GM12864 (cell line): ENCODE measurements around the gene PNPLA2.

Experiments used
- DNase-seq: peaks from one replicate; pipeline ENCODE4 v3.0.0-alpha.2; 2011; ENCODE audit warnings: low read depth
- H3K4me3 ChIP-seq: 2 replicates; pipeline ENCODE4 v1.5.1; 2011; ENCODE audit warnings: mild to moderate bottlenecking, low read depth, low read length, control low read depth
- TF ChIP-seq, protein P1 (sequence below): IDR thresholded peaks from 2 replicates; pipeline ENCODE4 v1.5.1; 2011; ENCODE audit warnings: low read depth, mild to moderate bottlenecking, moderate library complexity, low read length, control low read depth, inconsistent platforms; ENCODE audit errors: missing control alignments

Gene PNPLA2

DNA sequence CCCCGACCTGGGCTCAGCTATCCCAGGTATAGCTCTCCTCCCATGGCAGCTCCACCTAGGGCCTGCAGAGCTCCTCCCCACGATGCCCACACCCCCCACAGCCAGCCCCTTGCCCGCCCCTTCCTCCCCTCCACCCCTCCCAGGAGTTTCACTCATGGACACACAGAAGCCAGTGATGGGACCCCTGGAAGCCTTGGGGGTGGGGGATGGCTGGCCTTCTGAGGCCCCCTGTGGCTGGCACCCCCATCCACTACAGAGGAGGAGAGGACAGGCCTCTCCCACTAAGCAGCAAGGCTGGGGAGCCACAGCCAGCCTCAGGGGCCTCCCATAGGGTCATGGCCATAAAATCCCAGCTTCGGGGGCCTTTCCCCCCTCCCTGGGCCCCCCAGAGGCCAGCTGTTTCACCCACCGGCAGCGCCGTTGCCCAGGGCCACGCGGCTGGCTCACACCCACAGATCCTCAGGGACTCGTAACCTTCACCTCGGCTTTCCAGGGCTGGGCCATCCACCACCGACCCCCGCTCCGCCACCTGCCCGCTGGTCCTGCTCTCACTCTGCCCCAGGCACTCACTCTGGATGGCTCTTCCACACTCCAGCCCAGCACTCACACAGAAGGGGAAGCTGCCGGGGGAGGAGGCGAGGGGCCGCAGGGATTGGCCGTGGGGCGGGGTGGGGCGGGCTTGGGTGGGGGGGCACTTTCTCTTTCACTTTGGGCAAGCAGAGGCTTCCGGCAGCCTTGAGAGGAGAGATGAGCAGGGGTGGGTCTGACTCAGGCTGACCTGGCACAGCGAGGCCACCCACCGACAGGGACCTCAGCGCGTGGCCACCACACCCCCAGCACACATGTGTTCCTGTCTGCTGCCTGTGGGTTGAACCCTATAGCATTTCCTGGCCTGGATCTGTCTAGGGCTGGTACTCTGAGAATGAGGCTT, 22.8 kb upstream of the PNPLA2 start:
- no peak for DNase-seq
- H3K4me3 ChIP-seq: peak overlapping the region; percentile 97
- TF ChIP-seq, protein P1, sequence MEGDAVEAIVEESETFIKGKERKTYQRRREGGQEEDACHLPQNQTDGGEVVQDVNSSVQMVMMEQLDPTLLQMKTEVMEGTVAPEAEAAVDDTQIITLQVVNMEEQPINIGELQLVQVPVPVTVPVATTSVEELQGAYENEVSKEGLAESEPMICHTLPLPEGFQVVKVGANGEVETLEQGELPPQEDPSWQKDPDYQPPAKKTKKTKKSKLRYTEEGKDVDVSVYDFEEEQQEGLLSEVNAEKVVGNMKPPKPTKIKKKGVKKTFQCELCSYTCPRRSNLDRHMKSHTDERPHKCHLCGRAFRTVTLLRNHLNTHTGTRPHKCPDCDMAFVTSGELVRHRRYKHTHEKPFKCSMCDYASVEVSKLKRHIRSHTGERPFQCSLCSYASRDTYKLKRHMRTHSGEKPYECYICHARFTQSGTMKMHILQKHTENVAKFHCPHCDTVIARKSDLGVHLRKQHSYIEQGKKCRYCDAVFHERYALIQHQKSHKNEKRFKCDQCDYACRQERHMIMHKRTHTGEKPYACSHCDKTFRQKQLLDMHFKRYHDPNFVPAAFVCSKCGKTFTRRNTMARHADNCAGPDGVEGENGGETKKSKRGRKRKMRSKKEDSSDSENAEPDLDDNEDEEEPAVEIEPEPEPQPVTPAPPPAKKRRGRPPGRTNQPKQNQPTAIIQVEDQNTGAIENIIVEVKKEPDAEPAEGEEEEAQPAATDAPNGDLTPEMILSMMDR: no peak

DNA sequence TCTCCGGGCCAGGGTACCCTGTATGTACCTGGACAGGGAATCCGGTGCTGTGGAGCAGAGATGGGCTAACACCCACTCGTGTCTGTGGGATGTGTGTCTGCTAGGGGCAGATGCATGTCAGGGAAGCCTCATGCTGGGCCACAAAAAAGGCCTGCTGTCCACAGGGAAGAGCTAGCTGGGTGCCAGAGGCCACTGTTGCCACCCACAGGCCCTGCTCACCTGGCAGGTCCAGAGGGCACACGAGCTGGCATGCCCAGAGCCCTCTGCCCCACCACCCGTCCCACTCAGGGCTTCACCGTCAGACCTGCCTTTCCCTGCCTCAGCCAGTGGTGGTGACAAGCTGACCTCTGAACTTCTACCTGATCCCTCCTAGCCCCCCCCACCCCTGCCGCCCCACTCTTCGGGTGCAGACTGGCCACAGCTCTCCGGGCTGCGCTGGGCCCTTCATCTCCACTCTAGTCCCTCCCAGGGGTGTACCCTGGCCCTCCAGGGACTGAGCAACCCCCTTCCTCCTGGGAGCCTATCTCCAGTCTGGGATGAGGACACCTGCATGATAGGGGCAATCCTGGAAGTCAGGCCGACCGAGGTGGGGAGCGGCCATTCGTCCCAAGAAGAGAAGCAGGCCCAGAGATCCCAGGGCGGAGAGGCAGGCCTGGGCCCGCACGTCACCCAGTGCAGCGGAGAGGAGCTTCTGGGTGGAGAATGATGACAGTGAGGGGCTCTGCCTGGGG, 22.0 kb upstream of the PNPLA2 start:
- DNase-seq: no peak
- TF ChIP-seq, protein P1: no peak

DNA sequence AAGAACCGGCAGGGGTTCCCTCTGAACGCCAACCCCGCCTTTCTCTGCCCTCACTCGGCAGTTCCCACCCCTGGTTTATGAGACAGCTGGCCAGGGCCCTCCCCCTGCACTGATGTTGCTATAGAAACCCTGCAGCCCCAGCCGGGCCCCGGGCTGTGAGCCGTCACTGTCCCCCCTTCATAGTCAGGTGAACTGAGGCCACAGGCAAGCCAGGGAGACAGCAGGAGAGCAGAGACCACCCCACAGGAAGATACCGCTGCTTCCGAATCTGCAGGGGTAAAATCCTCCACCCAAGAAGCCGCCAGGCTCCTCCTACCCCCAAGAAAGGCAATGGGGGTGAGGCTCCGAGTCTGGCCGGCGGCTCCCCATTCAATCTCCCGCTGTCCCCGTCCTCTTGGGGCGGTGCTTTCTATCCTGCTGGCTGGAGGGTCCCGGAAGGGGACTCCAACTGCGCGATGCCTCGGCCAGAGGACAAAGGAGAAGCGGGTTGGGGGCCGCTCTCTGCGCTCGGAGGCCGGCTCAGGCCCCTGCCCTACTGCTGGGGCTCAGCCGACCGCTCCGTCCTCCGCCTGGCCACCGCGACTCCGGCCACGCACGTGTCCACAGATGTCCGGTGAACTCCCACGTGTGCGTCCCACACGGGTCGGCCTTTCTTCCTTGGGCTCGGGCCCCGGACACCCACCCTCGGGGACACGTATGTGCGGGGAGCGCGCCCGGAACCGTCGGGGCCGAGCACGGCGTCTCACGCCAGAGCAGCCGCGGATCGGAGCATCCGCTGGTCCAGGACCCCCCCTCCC, 21.2 kb upstream of the PNPLA2 start:
- no peak for DNase-seq

More for the DNA sequence above, 22.0 kb upstream of the PNPLA2 start:
- H3K4me3 ChIP-seq: peak overlapping the region; percentile 97

DNA sequence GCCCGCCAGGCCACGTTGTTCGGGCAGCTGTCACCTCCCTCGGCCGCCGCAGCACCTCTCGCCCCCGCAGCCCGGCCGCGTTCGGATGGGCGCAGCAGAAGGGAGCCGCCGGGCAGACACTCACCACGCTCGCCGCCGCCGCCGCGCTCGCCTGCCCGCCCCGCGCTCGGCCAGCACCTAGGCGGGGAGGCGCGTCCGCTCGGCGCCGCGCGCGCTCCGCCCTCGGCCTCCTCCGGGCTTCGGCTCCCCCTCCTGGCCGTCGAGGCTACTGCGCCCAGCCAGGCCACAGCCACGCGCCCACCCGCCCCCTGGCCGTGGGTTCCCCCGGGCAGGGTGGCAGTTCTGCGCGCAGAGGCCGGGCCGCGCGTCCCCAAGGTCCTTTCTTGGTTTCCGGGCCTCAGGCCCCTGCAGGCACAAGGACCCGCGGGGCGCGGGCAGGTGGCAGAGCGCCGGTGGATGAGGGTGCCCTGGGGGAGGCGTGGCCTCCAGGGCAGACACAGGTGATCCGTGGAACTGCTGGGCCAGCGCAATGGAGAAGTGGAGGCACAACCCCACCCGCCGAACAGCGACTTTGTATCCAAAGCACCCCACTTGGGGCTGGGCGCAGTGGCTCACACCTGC, 20.5 kb upstream of the PNPLA2 start, which contains the start of gene SLC25A22:
TSS of gene SLC25A22 (minus strand) at position 189 of the 621 bp plus-strand sequence. CDS start 3,275 bp downstream, outside the sequence.
- no peak for DNase-seq
- TF ChIP-seq, protein P1: peak; percentile 69

More for the DNA sequence above, 21.2 kb upstream of the PNPLA2 start:
- TF ChIP-seq, protein P1: no peak
- peak overlapping the region; percentile 97 for H3K4me3 ChIP-seq

DNA sequence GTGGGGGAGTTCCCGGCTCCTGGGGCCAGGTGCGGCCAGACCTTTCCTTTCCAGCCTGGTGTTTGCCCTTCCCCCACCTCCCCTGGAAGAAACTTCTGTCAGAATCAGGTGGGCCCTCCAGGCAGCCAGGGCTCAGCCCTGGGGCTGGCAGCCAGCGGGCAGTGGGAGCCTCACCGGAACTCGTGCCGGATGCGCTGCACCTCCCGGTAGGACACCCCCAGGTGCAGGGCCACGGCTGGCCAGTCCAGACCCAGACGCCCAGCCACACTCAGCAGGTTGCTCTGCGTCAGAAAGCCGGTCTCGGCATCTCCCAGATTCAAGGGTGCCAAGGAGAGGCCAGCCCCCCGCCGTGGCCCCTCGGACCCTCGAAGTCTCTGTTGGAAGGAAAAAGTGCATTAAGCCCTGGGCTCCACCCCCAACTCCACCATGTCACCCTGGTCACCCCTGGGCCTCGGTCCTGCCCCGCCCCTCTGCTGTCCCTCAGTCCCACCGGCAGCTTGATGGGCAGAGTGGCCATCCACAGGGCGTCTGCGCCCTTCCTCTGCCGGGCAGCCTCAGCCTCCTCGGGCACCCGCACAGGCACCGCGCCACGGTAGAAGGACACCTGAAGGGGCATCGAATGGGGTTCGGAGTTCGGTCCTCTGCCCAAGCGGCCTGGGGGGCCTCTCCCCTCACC, 18.9 kb upstream of the PNPLA2 start:
- TF ChIP-seq, protein P1: no peak
- DNase-seq: no peak
- H3K4me3 ChIP-seq: no peak overlapping the region

More for the DNA sequence above, 20.5 kb upstream of the PNPLA2 start, which contains the start of gene SLC25A22:
- H3K4me3 ChIP-seq: peak within 1 kb of the TSS; percentile 97

DNA sequence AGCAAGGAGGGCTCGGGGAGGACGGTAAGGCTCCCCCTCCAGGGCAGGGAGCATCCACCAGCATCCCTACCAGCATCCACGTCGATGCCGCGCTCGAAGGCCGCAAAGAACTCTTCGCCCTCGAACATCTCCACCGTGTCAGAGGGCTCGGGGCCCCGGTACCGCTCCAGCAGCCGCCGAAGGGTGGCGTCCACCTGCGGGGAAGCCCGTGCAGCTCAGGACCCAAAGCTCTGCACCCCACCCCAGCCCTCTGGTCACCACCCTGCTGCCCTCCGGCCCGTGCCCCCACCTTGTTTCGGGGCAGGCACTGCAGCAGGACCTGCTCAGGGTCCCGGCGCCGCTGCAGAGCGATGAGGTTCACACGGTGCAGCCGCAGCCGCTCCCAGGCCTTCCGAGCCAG, 18.2 kb upstream of the PNPLA2 start:
- TF ChIP-seq, protein P1: no peak
- no peak overlapping the region for H3K4me3 ChIP-seq
- no peak for DNase-seq
